ENCODE measurements around the gene OPRL1.
"Not testable (repeated sequence)": the region's sequence is repeated elsewhere in the genome, so short reads cannot be mapped to it uniquely, and the experiment has no call there.

OPRL1 gene

GRCh38 chr20:64082820-64083377 is 3.0 kb downstream of the OPRL1 start:
- no peaks in the 10 kb centered on the region for H3K9me3 ChIP-seq (ENCODE audit: control insufficient read depth, insufficient read depth, low read depth, low read length)
- peak overlapping the region; percentile 76 for H3K4me3 ChIP-seq (ENCODE audit: low read depth, low read length)
- H3K36me3 ChIP-seq (ENCODE audit: control insufficient read depth, insufficient read depth, low read length), result no peaks in the 10 kb centered on the region
- H3K9ac ChIP-seq (ENCODE audit: low read length), result no peak overlapping the region
- H3K4me1 ChIP-seq (ENCODE audit: control insufficient read depth, insufficient read depth, low read length), result peaks cover 31% of the 10 kb centered on the region
- H3K27me3 ChIP-seq (ENCODE audit: control insufficient read depth, insufficient read depth, low read length), result peaks cover 61% of the 10 kb centered on the region
- no peak overlapping the region for H3K27ac ChIP-seq (ENCODE audit: low read depth, low read length)

DNA sequence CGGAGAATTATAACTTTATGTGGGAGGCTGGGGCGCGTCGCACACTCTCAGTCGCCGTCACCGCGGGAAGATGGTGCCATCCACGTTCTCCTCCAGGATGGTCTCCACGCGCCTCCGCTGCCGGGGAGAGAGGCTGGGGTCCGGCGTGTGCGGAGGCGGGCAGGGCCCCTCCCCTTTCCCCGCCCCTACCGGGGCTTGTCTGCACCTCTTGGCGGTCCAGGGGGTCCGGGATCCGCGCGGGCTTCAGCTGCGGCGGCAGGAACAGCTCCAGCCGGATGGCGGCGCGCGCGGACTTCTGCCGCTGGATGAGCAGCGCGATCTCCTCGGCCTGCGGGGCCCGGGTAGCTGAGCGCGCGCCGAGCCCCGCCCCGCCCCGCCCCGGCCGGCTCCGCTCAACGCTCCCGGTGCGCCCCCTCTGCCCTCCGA is 3.5 kb downstream of the OPRL1 start:
- Histone ChIP-seq H3K27ac (ENCODE audit: low read depth, low read length) (no peak overlapping the region), H3K9ac (ENCODE audit: low read length) (peak overlapping the region; percentile 52), H3K4me1 (ENCODE audit: control insufficient read depth, insufficient read depth, low read length) (peaks cover 27% of the 10 kb centered on the region), H3K4me3 (ENCODE audit: low read depth, low read length) (peak overlapping the region; percentile 76), H3K9me3 (ENCODE audit: control insufficient read depth, insufficient read depth, low read depth, low read length) (no peaks in the 10 kb centered on the region), H3K36me3 (ENCODE audit: control insufficient read depth, insufficient read depth, low read length) (no peaks in the 10 kb centered on the region), H3K27me3 (ENCODE audit: control insufficient read depth, insufficient read depth, low read length) (peaks cover 65% of the 10 kb centered on the region)

DNA sequence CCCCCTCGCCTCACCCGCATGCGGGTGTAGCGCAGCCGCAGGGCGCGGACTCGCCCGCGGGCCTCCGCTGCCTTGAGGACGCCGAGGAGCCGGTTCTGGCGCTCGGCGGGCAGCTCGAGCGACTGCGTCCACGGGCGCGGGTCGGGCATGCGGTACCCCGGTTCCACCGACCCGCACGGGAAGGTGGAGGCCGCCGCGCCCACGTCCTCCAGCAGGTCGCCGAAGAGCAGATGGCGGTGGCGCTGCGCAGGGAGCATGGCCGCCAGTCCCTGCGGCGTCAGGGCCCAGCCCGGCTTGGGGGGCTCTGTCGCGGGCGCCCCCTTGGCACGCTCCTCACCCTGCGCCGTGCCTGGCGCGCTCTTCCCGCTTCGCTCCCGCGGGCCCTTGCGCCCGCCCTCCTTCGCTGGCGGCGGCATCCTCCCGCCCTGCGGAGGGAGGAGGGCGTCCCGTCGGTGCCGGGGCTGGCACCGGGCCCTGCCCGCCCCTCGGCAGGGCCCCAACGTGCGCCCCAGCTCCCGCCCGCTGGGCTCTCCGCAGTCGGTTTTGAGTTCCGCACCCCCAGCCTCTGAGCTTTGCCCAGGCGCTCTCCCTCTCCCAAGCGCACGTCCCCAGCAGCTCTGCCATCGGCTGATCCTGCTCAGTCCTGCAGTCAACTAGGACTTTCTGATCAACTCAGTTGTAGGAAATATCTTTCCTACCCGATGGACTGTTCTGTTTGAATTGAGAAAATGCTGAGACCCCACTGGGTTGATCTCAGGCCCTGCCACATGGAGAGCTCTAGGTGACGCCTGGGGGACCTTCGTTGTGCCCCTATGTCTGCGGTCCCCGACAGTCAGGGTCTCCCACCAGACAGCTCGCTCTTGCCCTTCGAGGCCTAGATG is 4.2 kb downstream of the OPRL1 start, which contains the start of gene LKAAEAR1:
Gene LKAAEAR1 (minus strand): TSS at position 595 of the 881 bp plus-strand sequence. CDS start 179 bp downstream, at position 416.
- Histone ChIP-seq H3K9ac (ENCODE audit: low read length) (peak within 1 kb of the TSS; percentile 52), H3K4me1 (ENCODE audit: control insufficient read depth, insufficient read depth, low read length) (peaks cover 22% of the 10 kb centered on the region), H3K4me3 (ENCODE audit: low read depth, low read length) (peak within 1 kb of the TSS; percentile 76), H3K9me3 (ENCODE audit: control insufficient read depth, insufficient read depth, low read depth, low read length) (no peaks in the 10 kb centered on the region), H3K27me3 (ENCODE audit: control insufficient read depth, insufficient read depth, low read length) (peaks cover 71% of the 10 kb centered on the region), H3K27ac (ENCODE audit: low read depth, low read length) (no peak within 1 kb of the TSS), H3K36me3 (ENCODE audit: control insufficient read depth, insufficient read depth, low read length) (no peaks in the 10 kb centered on the region)

DNA sequence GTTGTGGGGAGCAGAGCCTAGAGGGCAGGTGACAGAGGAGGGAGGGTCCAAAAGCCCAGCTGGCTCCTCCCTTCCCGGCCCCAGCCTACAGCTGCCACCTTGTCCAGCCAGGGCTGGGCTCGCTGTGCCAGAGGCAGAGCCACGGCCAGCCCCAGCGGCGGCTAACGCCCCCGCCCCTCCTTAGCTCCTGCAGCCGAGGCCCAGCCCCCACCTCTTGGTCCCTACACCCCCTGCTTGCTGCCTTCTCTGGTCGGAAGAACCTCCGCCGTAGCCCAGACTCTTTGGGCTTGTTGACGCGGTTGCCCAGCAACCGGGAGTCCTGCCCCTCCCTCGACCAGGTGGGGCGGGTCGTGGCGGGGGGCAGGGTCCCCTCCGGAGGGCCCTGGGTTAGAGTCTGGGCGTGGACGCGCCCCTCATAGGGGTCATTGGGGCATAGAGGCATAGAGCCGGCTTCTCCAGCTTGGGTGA is 4.8 kb downstream of the OPRL1 start:
- H3K4me3 ChIP-seq (ENCODE audit: low read depth, low read length), result peak overlapping the region; percentile 76
- H3K4me1 ChIP-seq (ENCODE audit: control insufficient read depth, insufficient read depth, low read length), result peaks cover 20% of the 10 kb centered on the region
- no peaks in the 10 kb centered on the region for H3K36me3 ChIP-seq (ENCODE audit: control insufficient read depth, insufficient read depth, low read length)
- H3K27me3 ChIP-seq (ENCODE audit: control insufficient read depth, insufficient read depth, low read length), result peaks cover 78% of the 10 kb centered on the region
- no peak overlapping the region for H3K9ac ChIP-seq (ENCODE audit: low read length)
- H3K9me3 ChIP-seq (ENCODE audit: control insufficient read depth, insufficient read depth, low read depth, low read length), result no peaks in the 10 kb centered on the region
- no peak overlapping the region for H3K27ac ChIP-seq (ENCODE audit: low read depth, low read length)

DNA sequence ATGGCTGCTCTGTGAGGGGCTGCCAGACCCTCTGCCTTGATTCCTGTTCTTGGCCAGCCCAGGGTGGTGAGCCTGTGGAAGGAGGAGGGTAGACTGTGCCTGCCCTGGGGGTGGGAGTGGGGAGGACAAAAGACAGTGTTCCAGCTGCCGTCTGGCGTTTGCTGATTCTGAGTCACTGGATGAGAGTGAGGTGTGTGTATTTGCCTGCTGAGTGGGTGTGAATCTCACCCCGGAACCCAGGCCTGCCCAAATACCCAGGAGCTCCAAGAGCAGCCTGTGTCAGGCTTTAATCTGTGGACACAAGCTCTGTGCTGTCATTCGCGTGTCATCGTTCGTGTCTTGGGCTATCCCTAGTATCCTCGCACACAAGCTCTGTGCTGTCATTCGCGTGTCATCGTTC is 6.9 kb downstream of the OPRL1 start:
- H3K9me3 ChIP-seq (ENCODE audit: control insufficient read depth, insufficient read depth, low read depth, low read length), result no peaks in the 10 kb centered on the region
- H3K9ac ChIP-seq (ENCODE audit: low read length), result no peak overlapping the region
- H3K4me1 ChIP-seq (ENCODE audit: control insufficient read depth, insufficient read depth, low read length), result peaks cover 14% of the 10 kb centered on the region
- H3K27ac ChIP-seq (ENCODE audit: low read depth, low read length), result no peak overlapping the region
- H3K4me3 ChIP-seq (ENCODE audit: low read depth, low read length), result no peak overlapping the region
- H3K36me3 ChIP-seq (ENCODE audit: control insufficient read depth, insufficient read depth, low read length), result no peaks in the 10 kb centered on the region
- peaks cover 70% of the 10 kb centered on the region for H3K27me3 ChIP-seq (ENCODE audit: control insufficient read depth, insufficient read depth, low read length)

DNA sequence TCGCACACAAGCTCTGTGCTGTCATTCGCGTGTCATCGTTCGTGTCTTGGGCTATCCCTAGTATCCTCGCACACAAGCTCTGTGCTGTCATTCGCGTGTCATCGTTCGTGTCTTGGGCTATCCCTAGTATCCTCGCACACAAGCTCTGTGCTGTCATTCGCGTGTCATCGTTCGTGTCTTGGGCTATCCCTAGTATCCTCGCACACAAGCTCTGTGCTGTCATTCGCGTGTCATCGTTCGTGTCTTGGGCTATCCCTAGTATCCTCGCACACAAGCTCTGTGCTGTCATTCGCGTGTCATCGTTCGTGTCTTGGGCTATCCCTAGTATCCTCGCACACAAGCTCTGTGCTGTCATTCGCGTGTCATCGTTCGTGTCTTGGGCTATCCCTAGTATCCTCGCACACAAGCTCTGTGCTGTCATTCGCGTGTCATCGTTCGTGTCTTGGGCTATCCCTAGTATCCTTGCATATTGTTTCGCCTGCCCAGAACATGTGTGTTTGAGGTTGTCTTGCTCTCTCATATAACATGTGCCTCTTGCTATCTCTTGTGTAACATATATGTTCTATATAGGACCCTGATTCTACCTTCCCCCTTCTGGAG is 7.4 kb downstream of the OPRL1 start:
- peaks cover 68% of the 10 kb centered on the region for H3K27me3 ChIP-seq (ENCODE audit: control insufficient read depth, insufficient read depth, low read length)

GRCh38 chr20:64088586-64088985 is 8.7 kb downstream of the OPRL1 start:
- H3K9ac ChIP-seq (ENCODE audit: low read length); H3K4me1 ChIP-seq (ENCODE audit: control insufficient read depth, insufficient read depth, low read length); H3K36me3 ChIP-seq (ENCODE audit: control insufficient read depth, insufficient read depth, low read length); H3K9me3 ChIP-seq (ENCODE audit: control insufficient read depth, insufficient read depth, low read depth, low read length); H3K27ac ChIP-seq (ENCODE audit: low read depth, low read length); H3K4me3 ChIP-seq (ENCODE audit: low read depth, low read length): not testable (repeated sequence)
- H3K27me3 ChIP-seq (ENCODE audit: control insufficient read depth, insufficient read depth, low read length), result peaks cover 66% of the 10 kb centered on the region

More for the DNA sequence above, 7.4 kb downstream of the OPRL1 start:
- H3K4me3 ChIP-seq (ENCODE audit: low read depth, low read length); H3K27ac ChIP-seq (ENCODE audit: low read depth, low read length); H3K9ac ChIP-seq (ENCODE audit: low read length); H3K36me3 ChIP-seq (ENCODE audit: control insufficient read depth, insufficient read depth, low read length); H3K9me3 ChIP-seq (ENCODE audit: control insufficient read depth, insufficient read depth, low read depth, low read length): not testable (repeated sequence)
- H3K4me1 ChIP-seq (ENCODE audit: control insufficient read depth, insufficient read depth, low read length), result peaks cover 15% of the 10 kb centered on the region

- Histone ChIP-seq H3K9ac (ENCODE audit: low read length) (no peak overlapping the region), H3K4me3 (ENCODE audit: low read depth, low read length) (no peak overlapping the region), H3K27me3 (ENCODE audit: control insufficient read depth, insufficient read depth, low read length) (peaks cover 51% of the 10 kb centered on the region), H3K9me3 (ENCODE audit: control insufficient read depth, insufficient read depth, low read depth, low read length) (no peaks in the 10 kb centered on the region), H3K4me1 (ENCODE audit: control insufficient read depth, insufficient read depth, low read length) (peaks cover 5% of the 10 kb centered on the region; the same call in 1 of the 2 replicates), H3K36me3 (ENCODE audit: control insufficient read depth, insufficient read depth, low read length) (no peaks in the 10 kb centered on the region), H3K27ac (ENCODE audit: low read depth, low read length) (no peak overlapping the region)
Observed at GRCh38 chr20:64090165-64090564, 10.3 kb downstream of the OPRL1 start.

- H3K27ac ChIP-seq (ENCODE audit: low read depth, low read length), result no peak overlapping the region
- H3K4me1 ChIP-seq (ENCODE audit: control insufficient read depth, insufficient read depth, low read length), result peaks cover 5% of the 10 kb centered on the region; the same call in 1 of the 2 replicates
- H3K9ac ChIP-seq (ENCODE audit: low read length), result no peak overlapping the region
- H3K27me3 ChIP-seq (ENCODE audit: control insufficient read depth, insufficient read depth, low read length), result peaks cover 39% of the 10 kb centered on the region; the same call in 1 of the 2 replicates
- H3K4me3 ChIP-seq (ENCODE audit: low read depth, low read length), result no peak overlapping the region
- H3K36me3 ChIP-seq (ENCODE audit: control insufficient read depth, insufficient read depth, low read length), result no peaks in the 10 kb centered on the region
- H3K9me3 ChIP-seq (ENCODE audit: control insufficient read depth, insufficient read depth, low read depth, low read length), result no peaks in the 10 kb centered on the region
Observed at GRCh38 chr20:64091340-64091739, 11.5 kb downstream of the OPRL1 start.

DNA sequence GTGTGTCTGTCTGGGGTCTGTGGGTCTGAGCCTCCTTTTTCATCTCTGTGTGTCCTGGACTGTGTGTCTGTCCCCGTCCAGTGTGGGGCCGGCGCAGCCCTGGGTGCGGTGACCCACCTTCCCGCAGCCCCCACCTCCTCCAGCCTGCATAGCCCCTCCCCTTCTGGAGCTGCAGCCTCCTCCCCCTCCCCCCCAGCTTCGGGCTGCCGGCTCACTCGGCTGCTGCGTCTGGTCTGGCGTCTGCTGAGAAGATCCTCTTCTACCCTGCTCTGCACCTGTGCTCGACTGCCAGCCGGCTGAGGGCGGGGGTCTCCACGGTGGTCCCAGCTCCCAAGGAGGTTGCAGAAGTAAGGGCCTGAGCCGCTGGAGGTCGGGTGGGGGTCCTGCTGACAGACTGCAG is 11.9 kb downstream of the OPRL1 start:
- Histone ChIP-seq H3K27me3 (ENCODE audit: control insufficient read depth, insufficient read depth, low read length) (peaks cover 39% of the 10 kb centered on the region; the same call in 1 of the 2 replicates), H3K4me3 (ENCODE audit: low read depth, low read length) (no peak overlapping the region), H3K9me3 (ENCODE audit: control insufficient read depth, insufficient read depth, low read depth, low read length) (no peaks in the 10 kb centered on the region; the same call in 1 of the 2 replicates), H3K4me1 (ENCODE audit: control insufficient read depth, insufficient read depth, low read length) (peaks cover 5% of the 10 kb centered on the region; the same call in 1 of the 2 replicates), H3K9ac (ENCODE audit: low read length) (no peak overlapping the region), H3K27ac (ENCODE audit: low read depth, low read length) (no peak overlapping the region), H3K36me3 (ENCODE audit: control insufficient read depth, insufficient read depth, low read length) (no peaks in the 10 kb centered on the region)

Data from HUES6 (cell line).